ENCODE data around the gene ZBTB34. TPM values are rescaled to one million over a fixed set of nuclear protein-coding genes. Genes with fewer than 3 reads are reported as not detected.

ZBTB34 gene
- total RNA-seq, 2 donors from 2014 or later: 5.3 to 7.5 TPM

DNA sequence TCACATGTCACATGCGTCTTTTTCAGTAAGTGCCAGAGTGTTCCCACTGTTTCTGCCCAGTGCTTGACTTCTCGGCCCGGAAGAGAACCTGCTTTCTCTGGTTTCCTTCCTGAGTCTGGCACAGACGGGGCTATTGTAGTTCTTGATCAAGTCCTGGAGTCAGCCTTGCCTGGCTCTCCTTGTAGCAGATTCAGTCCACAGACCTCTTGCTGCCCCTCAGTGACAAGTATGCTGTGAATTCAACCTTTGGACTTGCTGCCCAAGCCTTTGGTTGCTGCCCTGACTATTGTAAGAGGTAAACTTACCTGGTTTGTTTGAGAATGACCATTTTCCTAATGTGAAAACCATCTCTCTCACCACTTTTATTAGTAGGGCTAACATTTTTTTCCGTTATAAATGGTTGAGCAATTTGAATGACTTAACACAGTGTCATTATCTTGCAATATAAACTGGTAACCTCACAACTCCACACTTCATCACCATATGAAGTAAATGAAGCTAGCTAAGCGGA, 24.7 kb downstream of the ZBTB34 start:
- Histone ChIP-seq H3K27me3 (no peaks in the 10 kb centered on the region), H3K4me1 (no peaks in the 10 kb centered on the region), H3K9me3 (no peaks in the 10 kb centered on the region), H3K27ac (no peak overlapping the region), H3K36me3 (replicated peaks in 1 of 2; ENCODE audit: insufficient read depth in 1 of 2, low read depth in 2 of 2) (peaks cover 0 to 3% of the 10 kb centered on the region in 2 donors), H3K4me3 (no peak overlapping the region)
- no peak for TF ChIP-seq CTCF (IDR thresholded peaks at IDR 0.05)
- TF ChIP-seq POLR2A (IDR thresholded peaks at IDR 0.05): no peak
- ATAC-seq (no peak), DNase-seq (no peak)
- intact Hi-C loops (cut with DNase I): no loop called here
- WGBS, 2 donors: 70 to 77% methylated on average over 6 of the region's 6 CpGs

DNA sequence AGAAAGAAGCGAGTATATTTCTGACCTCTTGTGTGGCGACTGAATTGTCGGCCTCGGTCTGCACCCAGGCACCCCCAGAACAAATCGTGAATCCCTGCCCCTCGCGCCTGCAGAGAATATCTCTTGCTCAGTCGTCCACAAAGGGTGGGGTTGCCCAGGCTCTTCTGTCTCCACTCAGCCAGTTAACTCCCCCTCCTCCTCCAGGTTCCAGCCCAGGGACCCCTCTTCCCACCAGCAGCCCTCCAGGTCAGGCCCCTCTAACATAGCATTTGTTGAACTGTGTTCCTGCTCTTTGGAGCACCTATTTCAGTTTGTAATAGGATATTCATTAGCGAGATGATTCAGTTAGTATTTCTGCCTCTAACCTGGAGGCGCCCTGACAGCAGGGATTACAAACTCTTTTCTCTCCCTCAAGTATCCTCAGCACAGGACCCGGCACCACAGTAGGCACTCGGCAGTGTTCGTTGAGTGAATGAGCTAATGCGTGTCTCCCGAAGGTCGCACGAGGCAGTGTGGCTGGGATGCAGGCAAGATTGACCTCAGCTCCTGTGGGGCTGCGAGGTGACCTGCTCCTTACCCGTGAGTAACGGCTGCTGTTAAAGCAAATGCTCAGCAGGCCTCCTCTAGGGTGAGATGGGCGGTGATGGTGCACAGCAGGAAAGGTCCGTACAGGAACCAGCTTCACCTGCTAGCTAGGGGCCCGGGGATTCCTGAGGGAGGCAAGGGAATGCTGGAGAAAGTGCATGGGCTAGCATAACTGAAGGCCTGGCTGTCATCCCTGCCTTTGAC, 25.8 kb downstream of the ZBTB34 start:
- no peak overlapping the region for H3K27ac ChIP-seq
- no peak overlapping the region for H3K4me3 ChIP-seq
- no peaks in the 10 kb centered on the region for H3K9me3 ChIP-seq
- ATAC-seq: no peak
- H3K36me3 ChIP-seq (replicated peaks in 1 of 2; ENCODE audit: insufficient read depth in 1 of 2, low read depth in 2 of 2): no peaks in the 10 kb centered on the region
- TF ChIP-seq POLR2A (IDR thresholded peaks at IDR 0.05) (no peak), CTCF (IDR thresholded peaks at IDR 0.05) (no peak)
- H3K27me3 ChIP-seq: no peaks in the 10 kb centered on the region
- 85 to 92% methylated on average over 23 of the region's 23 CpGs for WGBS, 2 donors
- H3K4me1 ChIP-seq: no peaks in the 10 kb centered on the region
- DNase-seq: no peak
- intact Hi-C loops (cut with DNase I): no loop called here

DNA sequence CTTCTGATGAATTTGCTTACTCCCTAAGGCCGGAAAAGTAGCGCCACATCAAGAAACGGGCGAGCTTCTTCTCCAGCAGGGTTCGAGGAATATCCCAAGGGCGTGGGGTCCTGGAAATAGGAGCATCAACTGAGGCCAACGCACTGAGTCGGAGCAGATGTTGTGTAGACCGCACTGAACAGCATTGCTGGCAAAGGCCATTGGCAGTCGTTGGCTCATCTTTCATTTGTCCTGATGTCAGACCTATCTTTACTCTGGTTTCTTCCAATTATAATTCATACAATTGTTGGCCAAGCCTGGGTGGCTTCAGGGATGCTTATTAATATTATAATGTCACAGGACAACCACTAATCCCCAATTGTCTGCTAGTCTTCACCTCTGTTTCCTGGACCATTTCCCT, 26.5 kb downstream of the ZBTB34 start:
- ATAC-seq (no peak), DNase-seq (no peak)
- Histone ChIP-seq H3K9me3 (no peaks in the 10 kb centered on the region), H3K4me3 (no peak overlapping the region), H3K36me3 (replicated peaks in 1 of 2; ENCODE audit: insufficient read depth in 1 of 2, low read depth in 2 of 2) (no peaks in the 10 kb centered on the region), H3K27ac (no peak overlapping the region), H3K4me1 (no peaks in the 10 kb centered on the region), H3K27me3 (no peaks in the 10 kb centered on the region)
- intact Hi-C loops (cut with DNase I): no loop called here
- TF ChIP-seq CTCF (IDR thresholded peaks at IDR 0.05) (no peak), POLR2A (IDR thresholded peaks at IDR 0.05) (no peak)
- WGBS, 2 donors: 89 to 94% methylated on average over 10 of the region's 10 CpGs

GRCh38 chr9:126891676-126892075, 31.2 kb downstream of the ZBTB34 start:
- Histone ChIP-seq H3K4me3 (no peak overlapping the region), H3K9me3 (no peaks in the 10 kb centered on the region), H3K36me3 (replicated peaks in 1 of 2; ENCODE audit: insufficient read depth in 1 of 2, low read depth in 2 of 2) (no peaks in the 10 kb centered on the region), H3K27ac (no peak overlapping the region), H3K4me1 (no peaks in the 10 kb centered on the region), H3K27me3 (no peaks in the 10 kb centered on the region)
- 54 to 68% methylated on average over 3 of the region's 3 CpGs for whole genome bisulfite sequencing, 2 donors
- ATAC-seq (no peak), DNase-seq (no peak)
- no peak for TF ChIP-seq CTCF (IDR thresholded peaks at IDR 0.05)
- TF ChIP-seq POLR2A (IDR thresholded peaks at IDR 0.05): no peak
- intact Hi-C loops (cut with DNase I): no loop called here

GRCh38 chr9:126893079-126893478, 32.6 kb downstream of the ZBTB34 start:
- Histone ChIP-seq H3K9me3 (no peaks in the 10 kb centered on the region), H3K36me3 (replicated peaks in 1 of 2; ENCODE audit: insufficient read depth in 1 of 2, low read depth in 2 of 2) (no peaks in the 10 kb centered on the region), H3K4me1 (no peaks in the 10 kb centered on the region), H3K27ac (no peak overlapping the region), H3K27me3 (no peaks in the 10 kb centered on the region), H3K4me3 (no peak overlapping the region)
- DNase-seq (no peak), ATAC-seq (no peak)
- intact Hi-C loops (cut with DNase I): no loop called here
- no peak for TF ChIP-seq POLR2A (IDR thresholded peaks at IDR 0.05)
- peak in 6 of 7 experiments; percentile 14 to 49 (median 39) for TF ChIP-seq CTCF (IDR thresholded peaks at IDR 0.05)
- whole genome bisulfite sequencing, 2 donors: 16 to 20% methylated on average over 5 of the region's 5 CpGs
